Chondrocyte (in vitro differentiated cells): Measurements from ENCODE around the gene RLN2. TPM values are rescaled to one million over a fixed set of nuclear protein-coding genes. Genes with fewer than 3 reads are reported as not detected.
"Not testable (repeated sequence)": the region's sequence is repeated elsewhere in the genome, so short reads cannot be mapped to it uniquely, and the experiment has no call there.

ENCODE experiments used
- DNase-seq: peaks from one replicate; pipeline ENCODE4 v3.0.0; 2021; ENCODE audit warnings: mixed read lengths, low spot score
- H3K27ac Mint-ChIP-seq: one replicate; pipeline ENCODE4 v1.8.0; 2021; ENCODE audit warnings: mild to moderate bottlenecking, moderate library complexity, mixed read lengths; ENCODE audit not compliant: unreplicated experiment
- H3K27me3 Mint-ChIP-seq: 2 replicates; pipeline ENCODE4 v1.8.0; 2021; ENCODE audit warnings: low read depth, mixed read lengths
- H3K36me3 Mint-ChIP-seq: 2 replicates; pipeline ENCODE4 v1.8.0; 2021; ENCODE audit warnings: low read depth, mixed read lengths
- H3K4me1 Mint-ChIP-seq: 2 replicates; pipeline ENCODE4 v1.8.0; 2021; ENCODE audit warnings: low read depth, mild to moderate bottlenecking, mixed read lengths
- H3K4me3 Mint-ChIP-seq: one replicate; pipeline ENCODE4 v1.8.0; 2021; ENCODE audit warnings: mild to moderate bottlenecking, moderate library complexity, mixed read lengths; ENCODE audit not compliant: unreplicated experiment
- H3K9me3 Mint-ChIP-seq: 2 replicates; pipeline ENCODE4 v1.8.0; 2021; ENCODE audit warnings: low read depth, mixed read lengths
- CTCF ChIP-seq: fragments of 200-600 bp; sonication (generic); IDR thresholded peaks from 2 replicates; pipeline ENCODE4 v1.5.0; 2021; ENCODE audit warnings: antibody characterized with exemption, mild to moderate bottlenecking, moderate library complexity
- long read RNA-seq: library from polyadenylated mRNA; stranded (forward); transcript quantifications from one replicate; pipeline ENCODE4 v2.0.0, GENCODE V29; 2021
- total RNA-seq: library from RNA; stranded (reverse); gene quantifications from 3 replicates; pipeline ENCODE4 v1.2.1, GENCODE V29; 2021

The RLN2 gene
- not detected in 3 replicates for total RNA-seq
- long read RNA-seq: 0 reads

GRCh38 chr9:5303840-5304795, at the start of gene RLN2:
Gene RLN2, minus strand, starts transcription at chr9:5304716. Its CDS starts 136 bp downstream, at chr9:5304580.
- H3K36me3 Mint-ChIP-seq, H3K4me1 Mint-ChIP-seq, H3K27ac Mint-ChIP-seq, H3K9me3 Mint-ChIP-seq, DNase-seq: not testable (repeated sequence)
- peaks cover 21% of the 10 kb centered on the region for H3K27me3 Mint-ChIP-seq
- H3K4me3 Mint-ChIP-seq: peak within 1 kb of the TSS; percentile 42

GRCh38 chr9:5354184-5354583, 49.7 kb upstream of the RLN2 start:
- H3K9me3 Mint-ChIP-seq: peaks cover 11% of the 10 kb centered on the region
- peaks cover 1% of the 10 kb centered on the region for H3K27me3 Mint-ChIP-seq

GRCh38 chr9:5352637-5353248, 48.2 kb upstream of the RLN2 start:
- H3K4me1 Mint-ChIP-seq: no peaks in the 10 kb centered on the region
- no peak overlapping the region for H3K4me3 Mint-ChIP-seq
- peaks cover 1% of the 10 kb centered on the region for H3K27me3 Mint-ChIP-seq
- H3K36me3 Mint-ChIP-seq: peaks cover 10% of the 10 kb centered on the region
- no peak overlapping the region for H3K27ac Mint-ChIP-seq
- TF ChIP-seq CTCF: no peak
- no peak for DNase-seq
- peaks cover 18% of the 10 kb centered on the region for H3K9me3 Mint-ChIP-seq

More at GRCh38 chr9:5354184-5354583, 49.7 kb upstream of the RLN2 start:
- TF ChIP-seq CTCF: no peak
- no peak for DNase-seq
- no peak overlapping the region for H3K4me3 Mint-ChIP-seq
- no peaks in the 10 kb centered on the region for H3K4me1 Mint-ChIP-seq
- H3K27ac Mint-ChIP-seq: no peak overlapping the region
- peaks cover 13% of the 10 kb centered on the region for H3K36me3 Mint-ChIP-seq

- H3K4me3 Mint-ChIP-seq: peak within 1 kb of the TSS; percentile 50
- DNase-seq, H3K4me1 Mint-ChIP-seq, H3K36me3 Mint-ChIP-seq, H3K27ac Mint-ChIP-seq, H3K9me3 Mint-ChIP-seq: not testable (repeated sequence)
- H3K27me3 Mint-ChIP-seq: peaks cover 19% of the 10 kb centered on the region
Measured at GRCh38 chr9:5338992-5339981, 34.8 kb upstream of the RLN2 start, which contains the start of gene RLN1. Gene RLN1, minus strand, starts transcription at chr9:5339876. Its CDS starts 130 bp downstream, at chr9:5339746.

- TF ChIP-seq CTCF: no peak
- H3K9me3 Mint-ChIP-seq: no peaks in the 10 kb centered on the region
- no peak overlapping the region for H3K4me3 Mint-ChIP-seq
- no peaks in the 10 kb centered on the region for H3K36me3 Mint-ChIP-seq
- H3K4me1 Mint-ChIP-seq: peaks cover 6% of the 10 kb centered on the region
- H3K27me3 Mint-ChIP-seq: peaks cover 28% of the 10 kb centered on the region
- no peak for DNase-seq
- H3K27ac Mint-ChIP-seq: no peak overlapping the region
Measured at GRCh38 chr9:5336688-5337087, 32.2 kb upstream of the RLN2 start.

- not testable (repeated sequence) for DNase-seq, H3K36me3 Mint-ChIP-seq, H3K9me3 Mint-ChIP-seq, H3K4me3 Mint-ChIP-seq, H3K27ac Mint-ChIP-seq, H3K4me1 Mint-ChIP-seq
- peaks cover 37% of the 10 kb centered on the region for H3K27me3 Mint-ChIP-seq
Measured at GRCh38 chr9:5331276-5331675, 26.8 kb upstream of the RLN2 start.
